GM12878 (cell line): Measurements from ENCODE around the gene SYT8. TPM values are rescaled to one million over a fixed set of nuclear protein-coding genes. Genes with fewer than 3 reads are reported as not detected.

Experiments
- ATAC-seq: fragments of 200-7000 bp; cut with Tn5 transposase; 3 replicates; pipeline ENCODE4 v1.9.1; 2020; ENCODE audit warnings: mild to moderate bottlenecking, moderate library complexity
- BruUV-seq: library from RNA; stranded (reverse); fragments of 400-500 nt; replicated peaks from 2 replicates; lab custom pipeline; 2021; lab: Mats Ljungman, UMichigan
- CTCF ChIA-PET: fragments of 300-600 bp; sonication (Branson Sonifier 250); formaldehyde crosslinking; extraction: SDS; loops from one replicate; lab custom pipeline; 2021; ENCODE audit warnings: inconsistent platforms; lab: Yijun Ruan, JAX
- POLR2A ChIA-PET: fragments of 350-600 bp; formaldehyde crosslinking; extraction: SDS; loops from one replicate; lab custom pipeline; 2021; ENCODE audit warnings: inconsistent platforms; lab: Charles Lee
- RAD21 ChIA-PET: fragments of 300-600 bp; sonication (Branson Sonifier 250); formaldehyde crosslinking; loops from one replicate; lab custom pipeline; 2023; ENCODE audit warnings: antibody characterized with exemption; ENCODE audit not compliant: unreplicated experiment; lab: Charles Lee
- SMC1A ChIA-PET: fragments of 300-600 bp; sonication (Branson Sonifier 250); formaldehyde crosslinking; loops from one replicate; lab custom pipeline; 2023; ENCODE audit not compliant: unreplicated experiment, uncharacterized antibody; lab: Charles Lee
- DNase-seq: peaks from one replicate; pipeline ENCODE4 v3.0.0-alpha.2; 2011; ENCODE audit warnings: low read depth, low spot score
- FAIRE-seq: peaks from 3 replicates; lab custom pipeline; 2011; peaks lifted over from hg19 to GRCh38; lab: Jason Lieb, UNC
- H2AFZ ChIP-seq: 2 replicates; pipeline ENCODE4 v1.6.0; 2011; ENCODE audit warnings: low read depth, low read length, control low read depth; ENCODE audit not compliant: control insufficient read depth
- H3K27ac ChIP-seq: 2 replicates; pipeline ENCODE4 v1.5.1; 2011; ENCODE audit warnings: control low read depth; ENCODE audit not compliant: control insufficient read depth, insufficient read depth
- H3K27me3 ChIP-seq, 2 experiments: replicated peaks in 1 of 2; 2 replicates each; pipeline versions ENCODE4 v1.6.0 to v1.6.1; 2011; ENCODE audit warnings: low read length in 1 of 2; ENCODE audit not compliant: control insufficient read depth in 2 of 2, insufficient read depth in 2 of 2
- H3K36me3 ChIP-seq, 2 experiments: 2 replicates each; pipeline ENCODE4 v1.5.1; 2011; ENCODE audit warnings: low read length in 1 of 2; ENCODE audit not compliant: control insufficient read depth in 2 of 2, insufficient read depth in 2 of 2
- H3K4me1 ChIP-seq: 2 replicates; pipeline ENCODE4 v1.6.1; 2011; ENCODE audit warnings: mild to moderate bottlenecking, low read length, moderate library complexity, mixed read lengths; ENCODE audit not compliant: control insufficient read depth, insufficient read depth
- H3K4me2 ChIP-seq: 2 replicates; pipeline ENCODE4 v1.6.0; 2011; ENCODE audit warnings: control low read depth; ENCODE audit not compliant: control insufficient read depth, insufficient read depth
- H3K4me3 ChIP-seq: fragments of 200-600 bp; sonication (generic); 2 replicates; pipeline ENCODE4 v1.5.1; 2016
- H3K79me2 ChIP-seq: 2 replicates; pipeline ENCODE4 v1.6.0; 2011; ENCODE audit warnings: low read length; ENCODE audit not compliant: control insufficient read depth, insufficient read depth
- H3K9ac ChIP-seq: 2 replicates; pipeline ENCODE4 v1.8.0; 2011; ENCODE audit warnings: low read length, control low read depth, mixed read lengths; ENCODE audit not compliant: control insufficient read depth, insufficient read depth
- H3K9me3 ChIP-seq: replicated peaks from 3 replicates; pipeline ENCODE4 v1.5.1; 2011; ENCODE audit warnings: mild to moderate bottlenecking, low read length; ENCODE audit not compliant: control insufficient read depth, insufficient read depth
- H4K20me1 ChIP-seq: 2 replicates; pipeline ENCODE4 v1.6.0; 2011; ENCODE audit not compliant: control insufficient read depth, insufficient read depth
- CBX5 ChIP-seq: sonication (generic); IDR thresholded peaks from 2 replicates; pipeline ENCODE4 v1.6.1; 2016; ENCODE audit warnings: low read depth, moderate library complexity, mild to moderate bottlenecking, inconsistent platforms
- CREM ChIP-seq: IDR thresholded peaks from 2 replicates; pipeline ENCODE4 v1.6.1; 2014; ENCODE audit warnings: antibody characterized with exemption, low read depth
- DPF2 ChIP-seq: fragments of 450-650 bp; IDR thresholded peaks from 2 replicates; pipeline ENCODE4 v1.6.1; 2017; ENCODE audit warnings: mild to moderate bottlenecking
- MEF2A ChIP-seq: IDR thresholded peaks from 2 replicates; pipeline ENCODE4 v1.6.1; 2011; ENCODE audit warnings: low read depth, mild to moderate bottlenecking, low read length, moderate library complexity; ENCODE audit not compliant: insufficient read depth
- MEF2B ChIP-seq: fragments of 450-650 bp; IDR thresholded peaks from 2 replicates; pipeline ENCODE4 v1.6.1; 2018; ENCODE audit warnings: mild to moderate bottlenecking, moderate library complexity; ENCODE audit not compliant: partially characterized antibody, poor library complexity, severe bottlenecking
- MTA3 ChIP-seq: IDR thresholded peaks from 2 replicates; pipeline ENCODE4 v1.6.1; 2012; ENCODE audit warnings: low read length, inconsistent platforms, borderline replicate concordance
- MYB ChIP-seq: fragments of 150-350 bp; IDR thresholded peaks from 2 replicates; pipeline ENCODE4 v1.6.1; 2014; ENCODE audit warnings: mild to moderate bottlenecking, low read depth, low read length, borderline replicate concordance
- PAX8 ChIP-seq: fragments of 450-650 bp; IDR thresholded peaks from 2 replicates; pipeline ENCODE4 v1.6.1; 2017; ENCODE audit warnings: mild to moderate bottlenecking, moderate library complexity
- SIN3A ChIP-seq: IDR thresholded peaks from 2 replicates; pipeline ENCODE4 v1.6.1; 2012; ENCODE audit warnings: low read depth, low read length, improper control_type of control experiment
- SP1 ChIP-seq: IDR thresholded peaks from one replicate; pipeline ENCODE4 v1.6.1; 2011; ENCODE audit warnings: low read depth, low read length
- SUZ12 ChIP-seq: fragments of 200-600 bp; sonication (generic); IDR thresholded peaks from one replicate; pipeline ENCODE4 v1.6.1; 2018; ENCODE audit warnings: antibody characterized with exemption, mild to moderate bottlenecking; ENCODE audit not compliant: unreplicated experiment
- TARDBP ChIP-seq: IDR thresholded peaks from 2 replicates; pipeline ENCODE4 v1.6.1; 2016; ENCODE audit warnings: borderline replicate concordance
- TCF3 ChIP-seq: IDR thresholded peaks from 2 replicates; pipeline ENCODE4 v1.6.1; 2012; ENCODE audit warnings: low read depth, mild to moderate bottlenecking, low read length, borderline replicate concordance; ENCODE audit not compliant: insufficient read depth
- ZBTB11 ChIP-seq: fragments of 450-650 bp; formaldehyde crosslinking; IDR thresholded peaks from 2 replicates; pipeline ENCODE4 v1.5.0; 2022; ENCODE audit warnings: mild to moderate bottlenecking, missing genetic modification characterization
- ZNF207 ChIP-seq: fragments of 450-650 bp; IDR thresholded peaks from 2 replicates; pipeline ENCODE4 v1.6.1; 2014; ENCODE audit warnings: antibody characterized with exemption, mild to moderate bottlenecking, borderline replicate concordance
- ZNF24 ChIP-seq: fragments of 450-650 bp; IDR thresholded peaks from 2 replicates; pipeline ENCODE4 v1.6.1; 2017; ENCODE audit warnings: antibody characterized with exemption, mild to moderate bottlenecking
- WGBS: methylation state at CpG from one replicate; pipeline ENCODE4 v1.1.6; 2016; ENCODE audit warnings: low lambda C conversion rate; ENCODE audit not compliant: insufficient replicate concordance, insufficient coverage; ENCODE audit errors: missing lambda C conversion rate; 5-methylcytosine and 5-hydroxymethylcytosine counted together
- in situ Hi-C: fragments of 300-500 bp; cut with MboI; formaldehyde crosslinking; loops from 9 replicates; pipeline ENCODE4 v1.14.3; 2018; ENCODE audit warnings: mixed read lengths
- intact Hi-C: fragments of 100-400 bp; cut with micrococcal nuclease; formaldehyde crosslinking; loops from one replicate; pipeline ENCODE4 v1.14.2; 2022; ENCODE audit not compliant: unreplicated experiment
- polyA plus RNA-seq, 11 experiments: library from polyadenylated mRNA; depleted of rRNA in 4 of 11; unstranded in 6 of 11; stranded (reverse) in 5 of 11; fragments of >200 nt; fragmentation: Nextera tagmentation in 4 of 11; fragmentation: Illumina TruSeq in 1 of 11; extraction: Ambion mirVana in 4 of 11; extraction: Trizol in 1 of 11; gene quantifications; 1 replicate in 1 of 11; 2 replicates in 10 of 11; pipeline versions ENCODE4 v1.2.1 to v1.2.3, GENCODE V29; 2011 to 2016; ENCODE audit warnings: inconsistent platforms in 2 of 11, missing spikeins in 2 of 11, low read depth in 1 of 11
- total RNA-seq, 4 experiments: library from RNA; depleted of rRNA in 3 of 4; stranded (reverse); fragments of >200 nt in 3 of 4; fragmentation: Illumina TruSeq in 1 of 4; extraction: Trizol in 1 of 4; gene quantifications; 2 replicates each; pipeline versions ENCODE4 v1.2.1 to v1.2.3, GENCODE V29; 2013 to 2021

SYT8 gene
- total and polyA plus RNA-seq, 10 of the 15 experiments (the other 5 are each of a cell fraction or from before 2014, with no cell fraction given): 0.44 TPM; not detected in 9

GRCh38 chr11:1791912-1792311 lies 42.9 kb upstream of the SYT8 start:
- TF ChIP-seq MEF2B: no peak
- no peak for TF ChIP-seq ZNF24
- DNase-seq: no peak
- ChIA-PET SMC1A (no interaction called here), CTCF (no interaction called here), POLR2A (no interaction called here), RAD21 (no interaction called here)
- no peak for FAIRE-seq
- BruUV-seq: no TSS peak
- Histone ChIP-seq H3K79me2 (no peaks in the 10 kb centered on the region), H3K4me2 (no peak overlapping the region), H3K4me1 (no peaks in the 10 kb centered on the region), H3K9ac (no peak overlapping the region), H2AFZ (no peak overlapping the region), H4K20me1 (no peaks in the 10 kb centered on the region), H3K27me3 (no peaks in the 10 kb centered on the region; a peak in 2 of 4 replicates), H3K27ac (no peak overlapping the region), H3K9me3 (no peaks in the 10 kb centered on the region), H3K36me3 (no peaks in the 10 kb centered on the region), H3K4me3 (no peak overlapping the region)
- in situ Hi-C loops: no loop called here
- intact Hi-C loops: no loop called here
- ATAC-seq: no peak
- WGBS: 33% methylated on average over 6 of the region's 6 CpGs

- Histone ChIP-seq H3K4me2 (no peak overlapping the region), H3K9me3 (no peaks in the 10 kb centered on the region), H3K9ac (no peak overlapping the region), H3K27me3 (no peaks in the 10 kb centered on the region; a peak in 2 of 4 replicates), H3K36me3 (no peaks in the 10 kb centered on the region), H3K4me3 (no peak overlapping the region), H2AFZ (no peak overlapping the region), H3K27ac (no peak overlapping the region), H4K20me1 (no peaks in the 10 kb centered on the region), H3K79me2 (no peaks in the 10 kb centered on the region), H3K4me1 (no peaks in the 10 kb centered on the region)
- intact Hi-C loops: no loop called here
- CTCF ChIA-PET: no interaction called here
- DNase-seq (no peak), ATAC-seq (no peak), FAIRE-seq (no peak)
- POLR2A ChIA-PET: no interaction called here
- 63% methylated on average over 12 of the region's 12 CpGs for whole genome bisulfite sequencing
- BruUV-seq: no TSS peak
- RAD21 ChIA-PET: no interaction called here
- in situ Hi-C loops: no loop called here
- SMC1A ChIA-PET: no interaction called here
- TF ChIP-seq SP1: no peak
- no peak for TF ChIP-seq ZNF207
- TF ChIP-seq CBX5: no peak
- no peak for TF ChIP-seq TARDBP
- no peak for TF ChIP-seq MTA3
- TF ChIP-seq CREM: no peak
- no peak for TF ChIP-seq SIN3A
- no peak for TF ChIP-seq MYB
- TF ChIP-seq MEF2A: no peak
- TF ChIP-seq TCF3: no peak
- TF ChIP-seq ZBTB11 (CRISPR knock-in tag): no peak
- TF ChIP-seq DPF2: no peak
- TF ChIP-seq SUZ12: no peak
- no peak for TF ChIP-seq PAX8
These were observed 42.3 kb upstream of the SYT8 start for GRCh38 chr11:1792461-1792860.
